Upper lobe of right lung (tissue), 1 donor: Measurements from ENCODE around the gene PPM1F. TPM values are rescaled to one million over a fixed set of nuclear protein-coding genes. Genes with fewer than 3 reads are reported as not detected.

Experiments used
- ATAC-seq: fragments of 200-7000 bp; cut with Tn5 transposase; one replicate; pipeline ENCODE4 v1.9.1; 2020; ENCODE audit warnings: mild to moderate bottlenecking, moderate library complexity
- DNase-seq: peaks from one replicate; pipeline ENCODE4 v3.0.0-alpha.2; 2020
- H3K27ac ChIP-seq: fragments of 200-600 bp; one replicate; pipeline ENCODE4 v1.8.0; 2022
- H3K27me3 ChIP-seq: fragments of 200-600 bp; one replicate; pipeline ENCODE4 v1.8.0; 2022; ENCODE audit warnings: mild to moderate bottlenecking
- H3K36me3 ChIP-seq: fragments of 200-600 bp; one replicate; pipeline ENCODE4 v1.8.0; 2022
- H3K4me1 ChIP-seq: fragments of 200-600 bp; one replicate; pipeline ENCODE4 v1.8.0; 2022
- H3K4me3 ChIP-seq: fragments of 200-600 bp; one replicate; pipeline ENCODE4 v1.8.0; 2022; ENCODE audit warnings: mild to moderate bottlenecking
- H3K9me3 ChIP-seq: fragments of 200-600 bp; one replicate; pipeline ENCODE4 v1.8.0; 2022
- CTCF ChIP-seq: fragments of 200-600 bp; IDR thresholded peaks from one replicate; pipeline ENCODE4 v1.8.0; 2022; ENCODE audit warnings: antibody characterized with exemption
- intact Hi-C: fragments of 100-400 bp; cut with DNase I; formaldehyde crosslinking; loops from one replicate; pipeline ENCODE4 v1.11.0; 2022
- total RNA-seq: library from RNA; stranded (reverse); fragmentation: NEBNext Ultra II Directional; extraction: Animal tissue kit (Norgen Biotek cat#: 25700); gene quantifications from one replicate; pipeline ENCODE4 v1.2.1, GENCODE V29; 2021
- donor health status: DM: no; HTN: yes; CAD: no; lungs with severe emphysema.

Gene PPM1F
- total RNA-seq, 1 donor from 2014 or later: 51.2 TPM

DNA sequence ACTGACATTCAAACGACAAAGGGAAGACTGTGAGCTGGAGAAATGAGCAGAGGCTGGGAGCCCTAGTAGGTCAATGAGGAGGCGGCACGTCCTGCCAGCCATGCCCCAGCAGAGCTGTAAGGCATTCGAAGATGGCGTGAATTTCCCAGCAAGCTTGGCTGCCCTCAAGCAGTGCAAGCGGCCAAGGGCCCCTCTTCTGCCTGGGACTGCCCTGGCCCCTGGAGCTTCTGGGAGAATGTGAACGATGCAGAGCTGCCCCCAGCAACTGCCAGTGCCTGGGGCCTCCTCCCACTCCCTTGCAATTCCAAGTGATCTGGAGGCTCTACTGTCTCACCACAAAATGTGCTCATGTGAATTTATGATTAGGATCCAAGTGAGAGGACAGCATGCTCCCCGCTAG lies 4.3 kb downstream of the PPM1F start:
- no peak for ATAC-seq
- Histone ChIP-seq H3K4me3 (no peak overlapping the region), H3K27me3 (no peaks in the 10 kb centered on the region), H3K36me3 (peaks cover 25% of the 10 kb centered on the region), H3K4me1 (peaks cover 67% of the 10 kb centered on the region), H3K9me3 (no peaks in the 10 kb centered on the region), H3K27ac (peak overlapping the region; percentile 78)
- intact Hi-C loops: no loop called here
- no peak for TF ChIP-seq CTCF
- no peak for DNase-seq

- ATAC-seq (no peak), DNase-seq (no peak)
- Histone ChIP-seq H3K4me3 (no peak overlapping the region), H3K27ac (peak overlapping the region; percentile 96), H3K4me1 (peaks cover 77% of the 10 kb centered on the region), H3K27me3 (no peaks in the 10 kb centered on the region), H3K36me3 (peaks cover 25% of the 10 kb centered on the region), H3K9me3 (no peaks in the 10 kb centered on the region)
- intact Hi-C loops: no loop called here
- TF ChIP-seq CTCF: peak; percentile 40
Measured at GRCh38 chr22:21947040-21948014, 5.3 kb downstream of the PPM1F start.

DNA sequence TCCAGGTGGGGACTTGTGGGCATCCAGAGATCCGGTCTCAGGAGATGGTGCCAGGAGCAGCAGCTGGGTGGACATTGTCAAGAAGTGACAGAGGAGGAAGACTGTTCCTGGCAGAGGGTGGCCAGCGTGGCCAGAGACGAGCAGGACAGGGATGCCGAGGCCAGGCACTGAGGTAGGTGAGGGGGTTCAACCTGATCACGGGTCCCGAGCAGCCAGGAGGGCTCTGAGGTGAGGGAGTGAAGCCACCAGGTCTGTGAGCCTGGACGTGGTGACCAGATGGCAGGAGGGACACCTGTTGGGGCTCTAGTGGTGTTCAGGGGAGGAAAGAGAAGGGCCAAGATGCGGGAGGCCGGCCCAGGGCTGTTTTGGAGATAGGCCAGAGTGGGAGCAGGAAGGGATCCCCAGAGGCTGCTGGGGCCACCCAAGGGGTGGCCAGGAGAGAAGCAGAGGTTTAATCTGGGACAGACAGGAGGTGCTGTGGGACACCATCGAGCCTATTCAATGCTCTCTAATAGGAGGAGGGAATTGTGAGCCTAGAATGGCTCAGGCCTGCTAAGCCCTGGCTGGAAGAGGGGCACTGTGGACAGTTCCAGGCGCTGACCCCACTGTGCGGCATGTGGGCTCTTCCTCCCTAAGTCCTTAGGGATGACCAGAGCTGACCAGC lies 6.3 kb downstream of the PPM1F start:
- intact Hi-C loops: no loop called here
- ATAC-seq: no peak
- Histone ChIP-seq H3K9me3 (no peaks in the 10 kb centered on the region), H3K36me3 (peaks cover 25% of the 10 kb centered on the region), H3K27ac (peak overlapping the region; percentile 96), H3K27me3 (no peaks in the 10 kb centered on the region), H3K4me1 (peaks cover 81% of the 10 kb centered on the region), H3K4me3 (no peak overlapping the region)
- DNase-seq: no peak
- no peak for TF ChIP-seq CTCF

DNA sequence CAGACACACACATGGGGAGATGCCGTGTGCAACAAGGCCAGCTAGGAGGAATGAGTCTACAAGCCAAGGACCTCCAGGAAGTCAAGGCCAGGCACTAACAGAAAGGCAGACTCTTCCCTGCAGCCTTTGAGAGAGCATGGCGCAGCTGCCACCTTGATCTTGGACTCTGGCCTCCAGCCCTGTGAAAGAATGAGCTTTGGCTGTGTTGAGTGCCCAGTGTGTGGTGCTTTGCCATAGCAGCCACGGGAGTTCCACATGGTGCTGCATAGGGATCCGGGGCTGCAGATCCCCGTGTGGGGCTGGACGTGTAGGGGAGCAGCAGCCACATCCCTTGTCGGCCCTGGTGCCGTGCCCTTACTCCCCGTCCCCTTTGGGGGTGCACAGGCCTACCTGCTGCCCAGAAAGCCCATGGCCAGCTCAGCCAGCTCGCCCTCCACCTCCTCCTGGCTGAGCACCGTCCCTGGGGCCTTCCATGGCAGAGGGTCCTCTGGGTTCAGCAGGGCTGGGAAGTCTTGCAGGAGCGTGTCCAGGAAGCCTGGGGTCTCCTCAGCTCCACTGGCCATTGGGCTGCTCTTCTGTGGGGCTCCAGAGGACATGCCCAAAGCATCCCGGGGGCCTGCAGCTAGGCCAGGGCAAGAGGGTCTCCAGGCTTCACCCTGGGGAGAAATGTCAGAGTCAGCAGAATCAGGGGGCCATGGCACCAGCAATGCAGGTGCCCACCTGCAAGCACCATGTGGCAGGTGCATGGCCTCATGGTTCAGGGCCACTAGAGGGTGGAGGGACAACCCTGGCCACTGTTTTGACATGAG lies 7.0 kb downstream of the PPM1F start:
- DNase-seq: no peak
- no peaks in the 10 kb centered on the region for H3K9me3 ChIP-seq
- intact Hi-C loops: no loop called here
- H3K27me3 ChIP-seq: no peaks in the 10 kb centered on the region
- TF ChIP-seq CTCF: no peak
- peak overlapping the region; percentile 96 for H3K27ac ChIP-seq
- peaks cover 84% of the 10 kb centered on the region for H3K4me1 ChIP-seq
- peaks cover 25% of the 10 kb centered on the region for H3K36me3 ChIP-seq
- no peak for ATAC-seq
- no peak overlapping the region for H3K4me3 ChIP-seq

DNA sequence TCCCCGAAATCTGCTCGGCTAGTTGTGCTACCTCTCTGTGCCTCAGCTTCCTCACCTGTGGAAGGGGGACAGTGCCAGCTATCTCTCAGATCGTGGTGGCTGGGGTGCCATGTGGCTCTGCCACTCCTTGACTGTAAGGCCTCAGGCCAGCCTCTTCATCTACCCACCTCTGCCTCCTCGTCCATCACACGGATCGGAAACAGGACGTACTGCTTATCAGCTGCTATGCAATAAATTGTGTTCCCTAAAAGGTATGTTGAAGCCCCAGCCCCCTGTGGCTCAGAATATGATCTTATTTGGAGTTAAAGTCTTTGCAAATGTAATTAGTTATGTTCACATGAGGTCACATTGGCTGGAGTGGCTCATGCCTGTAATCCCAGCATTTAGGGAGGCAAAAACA lies 7.8 kb downstream of the PPM1F start:
- intact Hi-C loops: no loop called here
- H3K27ac ChIP-seq: peak overlapping the region; percentile 96
- H3K27me3 ChIP-seq: no peaks in the 10 kb centered on the region
- peaks cover 86% of the 10 kb centered on the region for H3K4me1 ChIP-seq
- DNase-seq: no peak
- no peaks in the 10 kb centered on the region for H3K9me3 ChIP-seq
- H3K4me3 ChIP-seq: no peak overlapping the region
- no peak for TF ChIP-seq CTCF
- ATAC-seq: no peak
- peaks cover 25% of the 10 kb centered on the region for H3K36me3 ChIP-seq
